ENCODE results near the gene CYTH2. TPM values are rescaled to one million over a fixed set of nuclear protein-coding genes. Genes with fewer than 3 reads are reported as not detected.

Gene CYTH2
- total and polyA plus RNA-seq, 12 donors = 26.3 to 93.5 (median 52.8) TPM

DNA sequence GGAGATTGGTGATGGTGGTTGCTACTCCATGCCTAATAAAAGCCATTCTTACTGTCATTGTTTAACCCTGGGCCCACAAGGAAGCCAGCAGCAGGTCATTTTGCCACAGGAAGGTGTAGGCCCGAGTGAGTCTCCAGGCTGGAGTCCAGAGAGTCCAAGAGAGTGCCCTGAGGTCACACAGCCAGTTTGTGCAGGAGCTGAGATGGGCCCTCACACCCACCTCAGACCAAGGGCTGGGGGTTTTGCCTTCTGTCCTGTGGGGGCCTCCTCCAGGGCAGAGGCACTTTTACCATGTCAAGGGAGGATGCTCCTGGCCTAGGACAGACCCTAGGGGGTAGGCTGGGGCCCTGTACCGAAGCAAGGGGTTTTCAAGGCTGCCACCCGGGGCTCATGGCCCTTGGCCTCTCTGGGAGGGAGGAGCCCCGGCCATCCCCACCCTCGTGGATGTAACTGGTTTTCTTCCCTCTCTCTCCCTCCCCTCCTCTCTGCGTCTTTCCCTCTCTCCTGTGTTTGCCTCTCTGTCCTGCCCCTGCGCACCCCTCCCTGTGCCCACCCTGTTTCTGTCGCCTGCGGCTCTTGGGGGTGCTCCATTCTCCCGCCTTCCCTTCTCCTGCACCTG lies 8.0 kb downstream of the CYTH2 start:
- 76 to 87% (median 78%) methylated on average over 8 to 10 of the region's 10 CpGs for WGBS, 4 donors
- intact Hi-C loops (cut with DNase I) = no loop called here
- Histone ChIP-seq H3K27ac (no peak overlapping the region), H3K27me3 (no peaks in the 10 kb centered on the region), H3K4me1 (replicated peaks in 1 of 2) (peaks cover 13 to 26% of the 10 kb centered on the region in 2 donors), H3K9me3 (replicated peaks in 1 of 3) (no peaks in the 10 kb centered on the region), H3K36me3 (replicated peaks in 1 of 2) (peaks cover 0 to 60% of the 10 kb centered on the region in 2 donors), H3K4me3 (no peak overlapping the region)
- no peak for TF ChIP-seq POLR2A (IDR thresholded peaks at IDR 0.05)
- TF ChIP-seq, protein P1, sequence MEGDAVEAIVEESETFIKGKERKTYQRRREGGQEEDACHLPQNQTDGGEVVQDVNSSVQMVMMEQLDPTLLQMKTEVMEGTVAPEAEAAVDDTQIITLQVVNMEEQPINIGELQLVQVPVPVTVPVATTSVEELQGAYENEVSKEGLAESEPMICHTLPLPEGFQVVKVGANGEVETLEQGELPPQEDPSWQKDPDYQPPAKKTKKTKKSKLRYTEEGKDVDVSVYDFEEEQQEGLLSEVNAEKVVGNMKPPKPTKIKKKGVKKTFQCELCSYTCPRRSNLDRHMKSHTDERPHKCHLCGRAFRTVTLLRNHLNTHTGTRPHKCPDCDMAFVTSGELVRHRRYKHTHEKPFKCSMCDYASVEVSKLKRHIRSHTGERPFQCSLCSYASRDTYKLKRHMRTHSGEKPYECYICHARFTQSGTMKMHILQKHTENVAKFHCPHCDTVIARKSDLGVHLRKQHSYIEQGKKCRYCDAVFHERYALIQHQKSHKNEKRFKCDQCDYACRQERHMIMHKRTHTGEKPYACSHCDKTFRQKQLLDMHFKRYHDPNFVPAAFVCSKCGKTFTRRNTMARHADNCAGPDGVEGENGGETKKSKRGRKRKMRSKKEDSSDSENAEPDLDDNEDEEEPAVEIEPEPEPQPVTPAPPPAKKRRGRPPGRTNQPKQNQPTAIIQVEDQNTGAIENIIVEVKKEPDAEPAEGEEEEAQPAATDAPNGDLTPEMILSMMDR (IDR thresholded peaks at IDR 0.05) = no peak
- DNase-seq = no peak

DNA sequence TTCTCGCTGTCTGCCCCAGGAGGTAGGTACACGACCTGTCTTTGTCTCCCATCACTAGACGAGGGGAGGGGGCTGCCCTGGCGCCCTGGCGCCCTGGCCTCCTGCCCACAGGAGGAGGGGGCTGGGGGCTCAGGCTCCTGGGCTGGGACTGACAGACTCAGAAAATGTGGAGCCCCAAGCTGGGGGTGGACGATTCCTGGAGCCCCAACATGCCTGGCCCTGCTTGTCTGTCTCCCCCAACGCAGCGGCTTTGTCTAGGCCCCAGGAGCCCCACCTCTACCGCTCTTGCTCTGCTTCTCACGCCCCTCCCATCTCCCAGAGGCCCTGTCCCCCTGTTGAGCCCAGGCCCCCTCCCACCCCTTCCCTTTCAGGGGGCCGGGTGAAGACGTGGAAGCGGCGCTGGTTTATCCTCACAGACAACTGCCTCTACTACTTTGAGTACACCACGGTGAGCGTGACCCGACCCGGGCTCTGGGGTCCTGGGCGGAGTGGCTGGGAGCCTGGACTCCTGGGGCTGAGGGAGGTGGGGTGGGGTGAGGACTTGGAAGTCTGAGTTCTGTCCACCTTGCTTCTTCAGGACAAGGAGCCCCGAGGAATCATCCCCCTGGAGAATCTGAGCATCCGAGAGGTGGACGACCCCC lies 8.6 kb downstream of the CYTH2 start:
- 87 to 91% (median 88%) methylated on average over 20 to 22 of the region's 22 CpGs for WGBS, 4 donors
- Histone ChIP-seq H3K27ac (no peak overlapping the region), H3K36me3 (replicated peaks in 1 of 2) (peaks cover 0 to 54% of the 10 kb centered on the region in 2 donors), H3K4me1 (replicated peaks in 1 of 2) (peaks cover 16 to 30% of the 10 kb centered on the region in 2 donors), H3K4me3 (no peak overlapping the region), H3K27me3 (no peaks in the 10 kb centered on the region), H3K9me3 (replicated peaks in 1 of 3) (no peaks in the 10 kb centered on the region)
- DNase-seq = no peak
- TF ChIP-seq, protein P1 (IDR thresholded peaks at IDR 0.05) = no peak
- no peak for TF ChIP-seq POLR2A (IDR thresholded peaks at IDR 0.05)
- intact Hi-C loops (cut with DNase I) = no loop called here

DNA sequence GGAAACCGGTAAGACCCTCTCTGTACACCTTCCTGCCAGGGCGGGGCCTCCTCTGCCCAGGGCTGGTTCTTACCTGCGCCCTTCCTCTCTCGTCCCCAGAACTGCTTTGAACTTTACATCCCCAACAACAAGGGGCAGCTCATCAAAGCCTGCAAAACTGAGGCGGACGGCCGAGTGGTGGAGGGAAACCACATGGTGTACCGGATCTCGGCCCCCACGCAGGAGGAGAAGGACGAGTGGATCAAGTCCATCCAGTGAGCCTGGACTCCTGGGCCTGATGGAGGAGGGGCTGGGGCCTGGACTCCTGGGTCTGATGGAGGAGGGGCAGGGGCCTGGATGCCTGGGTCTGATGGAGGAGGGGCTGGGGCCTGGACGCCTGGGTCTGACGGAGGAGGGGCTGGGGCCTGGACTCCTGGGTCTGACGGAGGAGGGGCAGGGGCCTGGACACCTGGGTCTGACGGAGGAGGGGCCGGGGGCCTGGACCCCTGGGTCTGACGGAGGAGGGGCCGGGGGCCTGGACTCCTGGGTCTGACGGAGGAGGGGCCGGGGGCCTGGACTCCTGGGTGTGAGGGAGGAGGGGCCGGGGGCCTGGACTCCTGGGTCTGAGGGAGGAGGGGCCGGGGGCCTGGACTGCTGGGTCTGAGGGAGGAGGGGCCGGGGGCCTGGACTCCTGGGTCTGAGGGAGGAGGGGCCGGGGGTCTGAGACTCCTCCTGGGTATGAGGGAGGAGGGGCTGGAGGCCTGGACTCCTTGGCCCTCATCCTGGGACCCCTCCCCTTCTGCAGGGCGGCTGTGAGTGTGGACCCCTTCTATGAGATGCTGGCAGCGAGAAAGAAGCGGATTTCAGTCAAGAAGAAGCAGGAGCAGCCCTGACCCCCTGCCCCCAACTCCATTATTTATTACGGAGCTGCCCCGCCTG lies 9.4 kb downstream of the CYTH2 start:
- peaks cover 0 to 46% of the 10 kb centered on the region in 2 donors for H3K36me3 ChIP-seq (replicated peaks in 1 of 2)
- no peaks in the 10 kb centered on the region for H3K9me3 ChIP-seq (replicated peaks in 1 of 3)
- no peak overlapping the region for H3K4me3 ChIP-seq
- H3K4me1 ChIP-seq (replicated peaks in 1 of 2) = peaks cover 16 to 30% of the 10 kb centered on the region in 2 donors
- H3K27me3 ChIP-seq = no peaks in the 10 kb centered on the region
- no peak for DNase-seq
- TF ChIP-seq, protein P1 (IDR thresholded peaks at IDR 0.05) = no peak
- no peak for TF ChIP-seq POLR2A (IDR thresholded peaks at IDR 0.05)
- intact Hi-C loops (cut with DNase I) = no loop called here
- no peak overlapping the region for H3K27ac ChIP-seq
- WGBS, 4 donors = 87 to 93% (median 89%) methylated on average over 12 to 29 of the region's 29 CpGs

DNA sequence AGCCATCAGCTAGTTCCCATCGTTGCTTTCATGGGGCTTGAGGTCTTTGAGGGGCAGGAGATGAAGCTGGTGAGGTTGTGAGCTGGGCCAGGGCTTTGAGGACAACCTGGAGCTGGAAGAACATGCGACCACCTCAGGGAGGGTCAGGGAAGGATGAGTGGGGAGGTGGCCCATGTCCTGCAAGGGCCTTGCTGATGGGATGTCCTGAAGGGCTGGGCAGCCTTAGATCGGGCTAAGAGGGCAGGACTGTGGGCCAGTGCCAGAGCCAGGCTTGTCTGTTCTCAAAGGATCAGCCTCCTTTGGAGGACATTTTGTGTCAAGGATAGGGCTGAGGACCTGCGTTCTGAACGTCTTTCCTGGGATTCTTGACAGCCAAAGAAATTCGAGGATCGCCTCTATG lies 10.5 kb downstream of the CYTH2 start:
- Histone ChIP-seq H3K4me1 (replicated peaks in 1 of 2) (peaks cover 16 to 29% of the 10 kb centered on the region in 2 donors), H3K27me3 (no peaks in the 10 kb centered on the region), H3K27ac (peak overlapping the region in 2 of 5 donors; percentile 65 to 71), H3K4me3 (no peak overlapping the region), H3K36me3 (replicated peaks in 1 of 2) (peaks cover 0 to 35% of the 10 kb centered on the region in 2 donors), H3K9me3 (replicated peaks in 1 of 3) (no peaks in the 10 kb centered on the region)
- no peak for DNase-seq
- WGBS, 4 donors = 73 to 83% (median 76%) methylated on average over 6 to 7 of the region's 7 CpGs
- TF ChIP-seq, protein P1 (IDR thresholded peaks at IDR 0.05) = no peak
- TF ChIP-seq POLR2A (IDR thresholded peaks at IDR 0.05) = no peak
- intact Hi-C loops (cut with DNase I) = no loop called here
